SK-N-SH (cell line): ENCODE measurements around the gene CNTNAP2. TPM values are rescaled to one million over a fixed set of nuclear protein-coding genes. Genes with fewer than 3 reads are reported as not detected.

ENCODE experiments used
- CTCF ChIA-PET: fragments of 300-600, 350-600 bp; formaldehyde crosslinking; extraction: SDS; loops from one replicate; lab custom pipeline; 2021; lab: Yijun Ruan, JAX
- POLR2A ChIA-PET: fragments of 350-600 bp; sonication (Branson Sonifier 250); formaldehyde crosslinking; extraction: SDS; loops from one replicate; lab custom pipeline; 2020; ENCODE audit warnings: antibody characterized with exemption, inconsistent platforms; lab: Yijun Ruan, JAX
- DNase-seq: peaks from one replicate; pipeline ENCODE4 v3.0.0; 2012
- H2AFZ ChIP-seq: fragments of 200-600 bp; sonication (generic); 2 replicates; pipeline ENCODE4 v1.8.1; 2016; ENCODE audit warnings: antibody characterized with exemption, mild to moderate bottlenecking, low read depth
- H3F3A ChIP-seq: fragments of 200-600 bp; sonication (generic); replicated peaks from 2 replicates; pipeline ENCODE3; 2016; ENCODE audit warnings: antibody characterized with exemption, mild to moderate bottlenecking; ENCODE audit not compliant: insufficient read depth
- H3K27ac ChIP-seq, 2 experiments: fragments of 200-500 bp in 1 of 2; fragments of 200-600 bp in 1 of 2; sonication (Bioruptor generic) in 1 of 2; sonication (generic), shearing (Covaris generic) in 1 of 2; 2 replicates each; pipeline versions ENCODE4 v1.5.1 to v1.6.1; 2014 to 2016; ENCODE audit warnings: low read depth in 2 of 2, inconsistent platforms in 1 of 2, low read length in 1 of 2, mild to moderate bottlenecking in 1 of 2, mixed read lengths in 1 of 2
- H3K27me3 ChIP-seq: fragments of 200-600 bp; sonication (generic), shearing (Covaris generic); 2 replicates; pipeline ENCODE4 v1.6.1; 2016; ENCODE audit warnings: mixed run types; ENCODE audit not compliant: insufficient read depth
- H3K36me3 ChIP-seq, 2 experiments: fragments of 200-500 bp in 1 of 2; fragments of 200-600 bp in 1 of 2; sonication (Bioruptor generic) in 1 of 2; sonication (generic) in 1 of 2; replicated peaks in 1 of 2; 2 replicates each; pipeline versions ENCODE3 to v1.5.1; 2014 to 2016; ENCODE audit warnings: low read length in 1 of 2, mild to moderate bottlenecking in 1 of 2; ENCODE audit not compliant: insufficient read depth in 2 of 2, control insufficient read depth in 1 of 2
- H3K4me1 ChIP-seq, 2 experiments: fragments of 200-500 bp in 1 of 2; fragments of 200-600 bp in 1 of 2; sonication (Bioruptor generic) in 1 of 2; sonication (generic), shearing (Covaris generic) in 1 of 2; 2 replicates each; pipeline versions ENCODE4 v1.5.1 to v1.6.1; 2014 to 2016; ENCODE audit warnings: low read depth in 1 of 2, low read length in 1 of 2, mixed run types in 1 of 2; ENCODE audit not compliant: insufficient read depth in 2 of 2, control insufficient read depth in 1 of 2
- H3K4me2 ChIP-seq: fragments of 200-600 bp; sonication (generic), shearing (Covaris generic); 2 replicates; pipeline ENCODE4 v1.6.1; 2017; ENCODE audit warnings: mixed run types
- H3K4me3 ChIP-seq, 2 experiments: fragments of 200-500 bp in 1 of 2; fragments of 200-600 bp in 1 of 2; sonication (Bioruptor generic) in 1 of 2; sonication (generic), shearing (Covaris generic) in 1 of 2; 2 replicates each; pipeline versions ENCODE4 v1.5.1 to v1.8.1; 2014 to 2016; ENCODE audit warnings: low read depth in 2 of 2, inconsistent platforms in 1 of 2, low read length in 1 of 2, mild to moderate bottlenecking in 1 of 2, mixed read lengths in 1 of 2, moderate library complexity in 1 of 2
- H3K79me2 ChIP-seq: fragments of 200-600 bp; sonication (generic); 2 replicates; pipeline ENCODE4 v1.8.1; 2017; ENCODE audit warnings: mild to moderate bottlenecking; ENCODE audit not compliant: insufficient read depth
- H3K9ac ChIP-seq: fragments of 200-600 bp; sonication (generic); 2 replicates; pipeline ENCODE4 v1.6.1; 2017; ENCODE audit warnings: mixed run types
- H3K9me2 ChIP-seq: fragments of 200-600 bp; sonication (generic); 2 replicates; pipeline ENCODE4 v1.6.1; 2017; ENCODE audit warnings: mixed run types
- H3K9me3 ChIP-seq: fragments of 200-600 bp; sonication (generic); 2 replicates; pipeline ENCODE4 v1.6.1; 2017; ENCODE audit warnings: mixed run types, mild to moderate bottlenecking, moderate library complexity
- H4K20me1 ChIP-seq: fragments of 200-600 bp; sonication (generic); 2 replicates; pipeline ENCODE4 v1.6.1; 2017; ENCODE audit warnings: mild to moderate bottlenecking, mixed run types; ENCODE audit not compliant: insufficient read depth
- CHD2 ChIP-seq: fragments of 150-350 bp; IDR thresholded peaks from 2 replicates; pipeline ENCODE4 v1.6.1; 2018; ENCODE audit warnings: low read length; ENCODE audit not compliant: partially characterized antibody
- ELF1 ChIP-seq: IDR thresholded peaks from 2 replicates; pipeline ENCODE4 v1.4.0; 2012
- EP300 ChIP-seq, 2 experiments: IDR thresholded peaks; 2 replicates each; pipeline versions ENCODE4 v1.4.0 to v1.6.1; 2012; ENCODE audit warnings: borderline replicate concordance in 1 of 2, low read depth in 1 of 2, low read length in 1 of 2
- FOSL2 ChIP-seq: IDR thresholded peaks from 2 replicates; pipeline ENCODE4 v1.4.0; 2012; ENCODE audit warnings: low read depth, mild to moderate bottlenecking, moderate library complexity, borderline replicate concordance
- FOXJ3 ChIP-seq: sonication (generic); formaldehyde crosslinking; IDR thresholded peaks from 2 replicates; pipeline ENCODE4 v1.5.1; 2020; ENCODE audit warnings: mild to moderate bottlenecking, missing genetic modification reagents
- GATA2 ChIP-seq: sonication (generic); formaldehyde crosslinking; IDR thresholded peaks from 2 replicates; pipeline ENCODE4 v1.5.0; 2020; ENCODE audit warnings: mild to moderate bottlenecking, missing genetic modification reagents
- MEF2A ChIP-seq: IDR thresholded peaks from 2 replicates; pipeline ENCODE4 v1.4.0; 2012; ENCODE audit warnings: low read depth, borderline replicate concordance
- NFIC ChIP-seq: IDR thresholded peaks from 2 replicates; pipeline ENCODE4 v1.4.0; 2012; ENCODE audit warnings: borderline replicate concordance
- NRF1 ChIP-seq: IDR thresholded peaks from 2 replicates; pipeline ENCODE4 v1.6.1; 2012; ENCODE audit warnings: low read depth, mild to moderate bottlenecking, low read length
- POLR2AphosphoS5 ChIP-seq: IDR thresholded peaks from 2 replicates; pipeline ENCODE4 v1.6.1; 2012; ENCODE audit warnings: low read depth, low read length
- RAD21 ChIP-seq: IDR thresholded peaks from 2 replicates; pipeline ENCODE4 v1.6.1; 2012; ENCODE audit warnings: mild to moderate bottlenecking, low read length
- RCOR1 ChIP-seq: fragments of 150-350 bp; IDR thresholded peaks from 2 replicates; pipeline ENCODE4 v1.6.1; 2017; ENCODE audit warnings: antibody characterized with exemption, low read length
- RFX5 ChIP-seq: IDR thresholded peaks from 2 replicates; pipeline ENCODE4 v1.6.1; 2012; ENCODE audit warnings: mild to moderate bottlenecking, improper control_type of control experiment, low read length
- SIN3A ChIP-seq: IDR thresholded peaks from 2 replicates; pipeline ENCODE4 v1.6.1; 2012; ENCODE audit warnings: low read depth, mild to moderate bottlenecking, low read length, moderate library complexity, borderline replicate concordance
- TCF12 ChIP-seq: IDR thresholded peaks from 2 replicates; pipeline ENCODE4 v1.4.0; 2012
- TEAD4 ChIP-seq: IDR thresholded peaks from 2 replicates; pipeline ENCODE4 v1.4.0; 2012; ENCODE audit warnings: mild to moderate bottlenecking, borderline replicate concordance; ENCODE audit not compliant: insufficient read depth
- YY1 ChIP-seq: IDR thresholded peaks from 2 replicates; pipeline ENCODE4 v1.4.0; 2012; ENCODE audit warnings: low read depth, mild to moderate bottlenecking
- WGBS: methylation state at CpG from one replicate; pipeline ENCODE4 v1.1.6; 2017; ENCODE audit warnings: low lambda C conversion rate; 5-methylcytosine and 5-hydroxymethylcytosine counted together
- polyA plus RNA-seq, 3 experiments: library from polyadenylated mRNA; depleted of rRNA; stranded (reverse); fragments of >200 nt; gene quantifications; 2 replicates each; pipeline ENCODE4 v1.2.3, GENCODE V29; 2012
- TF ChIP-seq, protein P1 (sequence below): fragments of 150-350 bp; IDR thresholded peaks from 2 replicates; pipeline ENCODE4 v1.6.1; 2017; ENCODE audit warnings: antibody characterized with exemption, low read length, low read depth, borderline replicate concordance
- TF ChIP-seq, protein P2 (sequence below): IDR thresholded peaks from 2 replicates; pipeline ENCODE4 v1.4.0; 2012; ENCODE audit warnings: low read depth, borderline replicate concordance
- TF ChIP-seq, protein P3 (sequence below): fragments of 150-350 bp; IDR thresholded peaks from 2 replicates; pipeline ENCODE4 v1.6.1; 2016; ENCODE audit warnings: mild to moderate bottlenecking, low read depth, low read length
- TF ChIP-seq, protein P4 (sequence below): IDR thresholded peaks from 2 replicates; pipeline ENCODE4; 2012

CNTNAP2 gene
- polyA plus RNA-seq, 1 of the 3 experiments (the other 2 are of a cell fraction): 3.4 TPM

DNA sequence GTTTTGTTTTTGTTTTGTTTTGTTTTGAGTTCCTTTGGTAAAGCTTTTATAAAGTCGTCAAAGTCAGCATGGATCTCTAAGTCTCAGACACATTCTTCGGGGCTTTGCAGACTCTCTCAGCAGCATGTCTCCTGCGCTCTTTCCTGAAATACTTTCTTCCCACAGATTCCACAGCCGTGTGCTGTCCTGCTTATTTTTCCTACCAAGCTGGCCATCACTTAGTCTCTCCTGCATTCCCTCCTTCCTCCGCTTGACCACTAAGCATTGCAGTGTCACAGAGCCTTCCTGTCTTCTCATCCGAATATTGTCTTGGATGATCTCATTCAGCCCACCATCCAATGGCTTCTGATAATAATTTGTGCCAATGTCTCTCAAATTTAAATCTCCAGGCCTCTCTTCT, 2039.6 kb downstream of the CNTNAP2 start:
- H3K4me2 ChIP-seq: peak overlapping the region; percentile 35
- peak overlapping the region; percentile 52; the same call in 1 of the 2 replicates for H3K9ac ChIP-seq
- no peaks in the 10 kb centered on the region for H3K9me2 ChIP-seq
- no peak overlapping the region for H3K4me3 ChIP-seq
- no peaks in the 10 kb centered on the region for H3K79me2 ChIP-seq
- CTCF ChIA-PET: no interaction called here
- H3K4me1 ChIP-seq: peaks cover 7 to 28% of the 10 kb centered on the region in 2 experiments; a peak in 2 of 4 replicates
- no peaks in the 10 kb centered on the region for H3K36me3 ChIP-seq
- DNase-seq: no peak
- H2AFZ ChIP-seq: peak overlapping the region; percentile 10; the same call in 1 of the 2 replicates
- no peaks in the 10 kb centered on the region for H4K20me1 ChIP-seq
- H3K9me3 ChIP-seq: 0 out of 2 replicates have a peak, but pooled peaks cover 4% of the 10 kb centered on the region
- H3K27ac ChIP-seq: peak overlapping the region in 1 of 2 experiments; percentile 90; a peak in 2 of 4 replicates
- H3K27me3 ChIP-seq: no peaks in the 10 kb centered on the region
- WGBS: 58% methylated on average over 6 of the region's 6 CpGs
- POLR2A ChIA-PET: no interaction called here
- H3F3A ChIP-seq: peaks cover 24% of the 10 kb centered on the region
- TF ChIP-seq MEF2A (no peak), NRF1 (no peak), EP300 (IDR thresholded peaks at IDR 0.05; ENCODE audit: borderline replicate concordance in 1 of 2, low read depth in 1 of 2, low read length in 1 of 2) (no peak), CHD2 (no peak), RFX5 (no peak), FOSL2 (no peak), YY1 (no peak), FOXJ3 (no peak), NFIC (no peak), RCOR1 (no peak), POLR2AphosphoS5 (no peak)
- TF ChIP-seq, protein P1, sequence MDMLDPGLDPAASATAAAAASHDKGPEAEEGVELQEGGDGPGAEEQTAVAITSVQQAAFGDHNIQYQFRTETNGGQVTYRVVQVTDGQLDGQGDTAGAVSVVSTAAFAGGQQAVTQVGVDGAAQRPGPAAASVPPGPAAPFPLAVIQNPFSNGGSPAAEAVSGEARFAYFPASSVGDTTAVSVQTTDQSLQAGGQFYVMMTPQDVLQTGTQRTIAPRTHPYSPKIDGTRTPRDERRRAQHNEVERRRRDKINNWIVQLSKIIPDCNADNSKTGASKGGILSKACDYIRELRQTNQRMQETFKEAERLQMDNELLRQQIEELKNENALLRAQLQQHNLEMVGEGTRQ: no peak
- TF ChIP-seq, protein P2, sequence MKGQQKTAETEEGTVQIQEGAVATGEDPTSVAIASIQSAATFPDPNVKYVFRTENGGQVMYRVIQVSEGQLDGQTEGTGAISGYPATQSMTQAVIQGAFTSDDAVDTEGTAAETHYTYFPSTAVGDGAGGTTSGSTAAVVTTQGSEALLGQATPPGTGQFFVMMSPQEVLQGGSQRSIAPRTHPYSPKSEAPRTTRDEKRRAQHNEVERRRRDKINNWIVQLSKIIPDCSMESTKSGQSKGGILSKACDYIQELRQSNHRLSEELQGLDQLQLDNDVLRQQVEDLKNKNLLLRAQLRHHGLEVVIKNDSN: no peak
- TF ChIP-seq, protein P3, sequence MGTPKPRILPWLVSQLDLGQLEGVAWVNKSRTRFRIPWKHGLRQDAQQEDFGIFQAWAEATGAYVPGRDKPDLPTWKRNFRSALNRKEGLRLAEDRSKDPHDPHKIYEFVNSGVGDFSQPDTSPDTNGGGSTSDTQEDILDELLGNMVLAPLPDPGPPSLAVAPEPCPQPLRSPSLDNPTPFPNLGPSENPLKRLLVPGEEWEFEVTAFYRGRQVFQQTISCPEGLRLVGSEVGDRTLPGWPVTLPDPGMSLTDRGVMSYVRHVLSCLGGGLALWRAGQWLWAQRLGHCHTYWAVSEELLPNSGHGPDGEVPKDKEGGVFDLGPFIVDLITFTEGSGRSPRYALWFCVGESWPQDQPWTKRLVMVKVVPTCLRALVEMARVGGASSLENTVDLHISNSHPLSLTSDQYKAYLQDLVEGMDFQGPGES: no peak

DNA sequence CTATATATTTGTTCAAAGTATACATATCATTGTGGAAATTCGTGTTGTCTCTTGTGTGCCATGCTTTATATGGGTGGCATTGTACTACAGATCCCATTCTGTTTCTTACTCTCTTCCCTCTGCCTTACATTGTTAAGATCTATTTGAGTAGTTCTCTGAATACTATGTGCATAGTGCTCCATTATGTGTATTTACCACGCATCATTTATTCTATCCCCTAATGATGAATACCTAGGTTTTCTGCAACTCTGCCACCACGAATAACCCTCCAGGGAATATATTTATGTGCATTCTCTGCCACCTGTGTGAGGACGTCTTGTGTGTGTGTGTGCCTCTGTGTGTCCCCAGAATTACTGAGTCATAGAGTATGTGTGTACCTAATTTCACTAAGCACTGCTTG, 2042.7 kb downstream of the CNTNAP2 start:
- no peaks in the 10 kb centered on the region for H3K79me2 ChIP-seq
- H2AFZ ChIP-seq: no peak overlapping the region
- 29% methylated on average over 4 of the region's 4 CpGs for WGBS
- peaks cover 19% of the 10 kb centered on the region for H3F3A ChIP-seq
- POLR2A ChIA-PET: no interaction called here
- H3K36me3 ChIP-seq: no peaks in the 10 kb centered on the region
- H3K27me3 ChIP-seq: no peaks in the 10 kb centered on the region
- no peak overlapping the region for H3K27ac ChIP-seq
- no peak overlapping the region for H3K4me3 ChIP-seq
- no peak overlapping the region for H3K9ac ChIP-seq
- H4K20me1 ChIP-seq: no peaks in the 10 kb centered on the region
- CTCF ChIA-PET: no interaction called here
- no peaks in the 10 kb centered on the region for H3K9me3 ChIP-seq
- no peak overlapping the region for H3K4me2 ChIP-seq
- no peak for DNase-seq
- no peaks in the 10 kb centered on the region for H3K9me2 ChIP-seq
- H3K4me1 ChIP-seq: peaks cover 0 to 15% of the 10 kb centered on the region in 2 experiments; a peak in 1 of 4 replicates
- TF ChIP-seq, protein P4, sequence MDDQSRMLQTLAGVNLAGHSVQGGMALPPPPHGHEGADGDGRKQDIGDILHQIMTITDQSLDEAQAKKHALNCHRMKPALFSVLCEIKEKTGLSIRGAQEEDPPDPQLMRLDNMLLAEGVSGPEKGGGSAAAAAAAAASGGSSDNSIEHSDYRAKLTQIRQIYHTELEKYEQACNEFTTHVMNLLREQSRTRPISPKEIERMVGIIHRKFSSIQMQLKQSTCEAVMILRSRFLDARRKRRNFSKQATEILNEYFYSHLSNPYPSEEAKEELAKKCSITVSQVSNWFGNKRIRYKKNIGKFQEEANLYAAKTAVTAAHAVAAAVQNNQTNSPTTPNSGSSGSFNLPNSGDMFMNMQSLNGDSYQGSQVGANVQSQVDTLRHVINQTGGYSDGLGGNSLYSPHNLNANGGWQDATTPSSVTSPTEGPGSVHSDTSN: no peak
- no peak for TF ChIP-seq MEF2A
- no peak for TF ChIP-seq FOSL2
- no peak for TF ChIP-seq TEAD4
- TF ChIP-seq GATA2 (CRISPR knock-in tag): no peak
- no peak for TF ChIP-seq RAD21
- TF ChIP-seq SIN3A: no peak
- TF ChIP-seq TCF12: no peak
- no peak for TF ChIP-seq NFIC
- TF ChIP-seq, protein P2: no peak
- TF ChIP-seq, protein P1: no peak
- no peak for TF ChIP-seq ELF1
